Nephron (organoid): ENCODE measurements around the gene MIA2.

Experiments used
- H3K27ac Mint-ChIP-seq, 3 experiments: 2 replicates each; pipeline ENCODE4 v1.8.0; 2020; ENCODE audit warnings: mixed read lengths in 3 of 3, mild to moderate bottlenecking in 2 of 3, moderate library complexity in 1 of 3
- H3K27me3 Mint-ChIP-seq: 2 replicates; pipeline ENCODE4 v1.8.0; 2021; ENCODE audit warnings: low read depth, mild to moderate bottlenecking, moderate library complexity, mixed read lengths
- H3K36me3 Mint-ChIP-seq: 2 replicates; pipeline ENCODE4 v1.8.0; 2020; ENCODE audit warnings: low read depth, mixed read lengths
- H3K4me1 Mint-ChIP-seq: 2 replicates; pipeline ENCODE4 v1.8.0; 2020; ENCODE audit warnings: mixed read lengths
- H3K4me3 Mint-ChIP-seq, 3 experiments: 2 replicates each; pipeline ENCODE4 v1.8.0; 2020; ENCODE audit warnings: mild to moderate bottlenecking in 3 of 3, mixed read lengths in 3 of 3, moderate library complexity in 2 of 3
- H3K9me3 Mint-ChIP-seq: 2 replicates; pipeline ENCODE4 v1.8.0; 2020; ENCODE audit warnings: mixed read lengths
- CTCF ChIP-seq, 3 experiments: fragments of 200-600 bp; sonication (generic); IDR thresholded peaks; one replicate each; pipeline ENCODE4 v1.5.0; 2021; ENCODE audit warnings: antibody characterized with exemption in 3 of 3; ENCODE audit not compliant: unreplicated experiment in 3 of 3

Gene MIA2

DNA sequence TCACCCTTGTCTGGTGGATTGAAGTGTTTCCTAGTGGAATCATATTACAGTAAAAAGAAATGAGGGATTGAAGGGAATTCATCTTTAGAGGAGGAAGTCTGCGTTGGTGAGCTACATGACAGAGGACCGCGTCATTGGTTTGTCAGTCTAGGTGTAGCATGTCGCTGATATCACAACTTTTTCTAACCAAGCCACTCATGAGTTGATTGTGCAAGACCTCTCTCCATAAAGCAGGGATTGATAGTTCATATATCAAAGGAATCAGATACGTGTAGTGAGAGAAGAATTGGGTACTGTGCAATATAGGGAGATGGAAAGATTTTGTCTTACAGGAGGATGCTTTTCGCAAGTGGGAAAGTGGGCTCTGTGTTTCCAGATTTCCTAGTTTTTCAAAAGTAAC lies 201.5 kb downstream of the MIA2 start:
- Mint-ChIP-seq H3K4me3 (peak overlapping the region in 1 of 3 experiments; percentile 50), H3K9me3 (no peaks in the 10 kb centered on the region), H3K27me3 (no peaks in the 10 kb centered on the region), H3K27ac (no peak overlapping the region), H3K36me3 (no peaks in the 10 kb centered on the region), H3K4me1 (peaks cover 16% of the 10 kb centered on the region)
- no peak for TF ChIP-seq CTCF (IDR thresholded peaks at IDR 0.05; ENCODE audit: unreplicated experiment in 3 of 3)
